ENCODE data around the gene PRG2.

Gene PRG2

DNA sequence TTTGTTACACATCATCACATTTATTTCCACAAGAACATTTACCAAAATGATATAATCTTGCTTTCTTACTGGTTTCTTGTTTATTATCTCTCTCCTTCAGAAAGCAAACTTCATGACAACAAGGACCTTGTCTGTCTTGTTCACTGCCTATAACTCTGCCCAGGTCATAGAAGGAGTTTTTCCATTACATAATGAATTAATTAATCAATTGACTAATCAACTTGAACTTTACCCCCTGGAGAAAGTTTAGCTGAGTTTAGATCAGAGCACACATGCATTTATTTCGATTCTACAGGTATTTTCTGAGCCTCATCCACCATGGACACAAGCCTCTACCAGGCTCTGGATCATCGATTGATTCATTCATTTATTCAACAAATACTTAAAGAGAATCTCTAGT, 6.3 kb upstream of the PRG2 start:
- DNase-seq (ENCODE audit: low spot score): no peak

DNA sequence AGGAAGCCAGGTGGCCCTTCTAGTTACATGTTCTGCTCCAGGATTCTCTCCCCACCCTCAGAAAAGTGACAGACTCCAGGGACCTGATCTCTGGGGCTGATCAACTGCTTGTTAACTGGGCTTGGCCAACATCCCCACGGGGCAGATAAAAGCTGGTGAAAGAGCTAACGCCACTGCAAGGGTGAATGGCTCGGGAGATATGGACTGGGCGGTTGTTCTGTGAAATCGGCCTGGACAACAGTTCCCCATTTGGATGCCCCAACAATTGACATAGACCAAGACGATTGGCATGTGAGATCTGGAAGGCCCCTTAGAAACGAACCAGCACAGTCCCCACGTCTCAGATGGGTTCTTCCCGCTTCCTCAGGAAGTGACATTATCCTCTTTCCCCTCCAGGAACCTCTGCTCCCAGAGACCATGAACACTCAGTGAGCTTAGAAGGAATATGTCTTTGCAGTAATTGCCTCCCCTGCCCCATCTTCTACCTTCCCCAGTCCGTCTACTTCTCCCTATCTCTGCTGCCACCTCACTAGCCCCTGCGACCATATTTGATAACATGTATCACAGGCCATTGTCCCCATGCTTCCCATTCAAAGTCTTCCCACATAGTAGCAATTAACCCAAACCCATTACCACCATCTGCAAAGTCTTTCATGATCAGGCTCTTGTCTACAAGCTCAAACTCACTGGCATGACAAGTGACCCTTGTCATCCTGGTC, 5.6 kb upstream of the PRG2 start:
- no peak for DNase-seq (ENCODE audit: low spot score)

DNA sequence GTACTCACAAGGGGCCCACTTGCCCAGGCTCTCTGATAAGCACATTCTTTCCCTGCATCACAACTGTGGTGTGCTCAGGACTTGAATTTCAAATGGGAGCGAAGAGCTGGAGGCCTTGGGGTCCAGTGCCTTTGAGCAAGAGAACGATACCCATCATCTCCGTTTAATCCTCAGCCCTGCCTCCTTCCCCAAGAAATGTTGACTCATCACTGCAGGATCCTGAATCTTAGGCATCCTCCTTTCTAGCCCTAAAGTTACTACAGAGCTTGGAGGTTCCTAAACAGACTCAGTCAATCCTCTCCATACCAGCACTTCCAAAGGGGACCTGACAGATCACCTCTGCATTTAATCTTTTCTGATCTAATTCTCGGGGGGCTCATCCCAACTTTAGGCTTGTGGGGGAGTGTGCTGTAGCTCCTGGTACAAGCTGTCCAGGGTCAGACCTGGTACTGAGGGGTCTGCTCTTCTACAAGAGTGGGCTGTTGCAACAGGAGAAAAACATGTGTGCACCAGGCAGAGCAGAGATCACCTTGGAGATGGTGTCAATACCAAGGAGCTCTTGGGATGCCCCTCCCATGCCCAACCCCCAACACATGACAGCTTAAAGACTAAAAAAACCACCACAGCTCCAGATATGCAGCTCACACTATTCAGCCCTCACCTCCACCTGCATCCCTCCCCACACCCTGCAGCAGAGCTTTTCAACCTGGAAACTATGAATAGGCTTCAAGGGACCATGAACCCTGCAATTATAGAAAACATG, 3.9 kb upstream of the PRG2 start:
- DNase-seq (ENCODE audit: low spot score): no peak

DNA sequence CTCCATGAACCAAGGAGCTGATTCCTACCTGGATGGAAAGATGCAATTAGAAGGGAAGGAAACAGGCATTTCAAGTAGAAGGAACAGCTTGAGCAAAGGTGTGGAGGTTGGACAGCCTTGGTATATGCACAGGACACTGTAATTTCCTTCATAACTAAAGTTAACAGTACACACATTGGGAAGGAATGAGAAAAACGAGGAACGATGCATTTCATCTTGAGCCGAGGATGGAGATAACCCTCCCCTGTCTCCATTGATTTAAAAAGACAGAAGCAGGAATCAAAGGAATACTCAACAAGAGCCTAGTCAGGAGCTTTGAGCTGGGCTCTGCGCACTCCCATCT, 2.3 kb upstream of the PRG2 start:
- no peak for DNase-seq (ENCODE audit: low spot score)

DNA sequence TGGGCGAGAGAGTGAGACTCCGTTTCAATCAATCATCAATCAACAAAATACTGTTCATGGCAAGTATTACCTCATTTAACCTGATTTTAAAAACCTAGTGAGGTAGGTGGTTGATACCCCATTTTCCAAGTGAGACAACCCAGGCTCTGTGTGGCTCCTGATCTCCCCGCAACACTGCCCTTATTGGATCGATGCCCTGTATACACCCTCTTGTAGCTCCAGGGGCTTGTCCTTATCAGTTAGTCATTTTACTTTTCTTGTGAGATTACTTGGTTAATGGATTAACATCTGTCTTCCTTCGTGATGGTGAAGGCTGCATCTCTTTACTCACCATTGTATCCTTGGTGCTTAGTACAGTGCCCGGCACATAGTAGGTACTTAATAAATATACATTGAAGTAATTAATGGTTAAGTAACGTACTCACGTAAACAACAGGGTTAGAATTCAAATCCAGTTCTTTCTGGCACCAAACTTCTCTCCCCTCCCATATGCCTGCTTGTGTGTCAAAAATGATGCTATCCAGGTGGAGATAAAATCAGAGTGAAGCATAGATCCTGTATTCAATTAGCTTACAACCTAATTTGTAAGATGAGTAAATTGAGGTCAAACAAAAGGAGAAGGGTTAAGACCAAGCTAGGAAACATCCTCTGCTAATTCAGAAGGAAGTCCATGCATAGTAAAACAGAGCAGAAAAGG, 1.8 kb upstream of the PRG2 start:
- DNase-seq (ENCODE audit: low spot score): no peak

DNA sequence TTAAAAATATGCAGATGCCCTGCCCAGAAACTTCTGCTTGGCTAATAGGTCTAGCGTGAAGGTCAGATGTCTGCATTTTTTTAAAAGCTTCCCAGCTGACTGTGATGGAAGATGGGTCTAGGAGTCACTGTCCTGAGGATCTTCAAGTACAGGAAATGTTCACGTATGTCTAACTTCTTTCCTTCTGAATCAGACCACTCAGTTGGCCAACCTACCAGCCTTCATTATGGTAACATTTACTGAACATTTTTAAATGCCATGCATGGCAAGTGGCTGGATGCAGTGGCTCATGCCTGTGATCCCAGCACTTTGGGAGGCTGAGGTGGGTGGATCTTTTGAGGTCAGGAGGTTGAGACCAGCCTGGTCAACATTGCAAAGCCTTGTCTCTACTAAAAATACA, 1.1 kb upstream of the PRG2 start:
- no peak for DNase-seq (ENCODE audit: low spot score)

DNA sequence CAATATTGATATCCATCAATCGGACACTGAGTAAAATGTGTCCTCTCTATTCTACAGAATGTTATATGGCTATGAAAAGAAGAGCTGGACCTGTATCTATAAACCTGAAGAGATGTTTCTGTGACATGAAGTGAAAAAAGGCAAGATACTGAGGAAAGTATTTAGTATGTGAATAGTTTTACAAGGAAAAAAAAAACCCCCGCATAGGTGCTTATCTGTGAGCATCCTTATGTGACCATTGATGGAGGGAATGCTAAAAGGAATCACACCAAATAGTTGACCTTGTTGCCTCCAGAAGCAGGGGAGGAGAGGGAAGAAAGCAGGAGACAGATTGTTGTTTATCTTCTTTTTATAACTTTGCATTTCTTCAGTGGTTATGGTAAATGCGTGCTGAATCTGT, 661 bp upstream of the PRG2 start:
- DNase-seq (ENCODE audit: low spot score): no peak

DNA sequence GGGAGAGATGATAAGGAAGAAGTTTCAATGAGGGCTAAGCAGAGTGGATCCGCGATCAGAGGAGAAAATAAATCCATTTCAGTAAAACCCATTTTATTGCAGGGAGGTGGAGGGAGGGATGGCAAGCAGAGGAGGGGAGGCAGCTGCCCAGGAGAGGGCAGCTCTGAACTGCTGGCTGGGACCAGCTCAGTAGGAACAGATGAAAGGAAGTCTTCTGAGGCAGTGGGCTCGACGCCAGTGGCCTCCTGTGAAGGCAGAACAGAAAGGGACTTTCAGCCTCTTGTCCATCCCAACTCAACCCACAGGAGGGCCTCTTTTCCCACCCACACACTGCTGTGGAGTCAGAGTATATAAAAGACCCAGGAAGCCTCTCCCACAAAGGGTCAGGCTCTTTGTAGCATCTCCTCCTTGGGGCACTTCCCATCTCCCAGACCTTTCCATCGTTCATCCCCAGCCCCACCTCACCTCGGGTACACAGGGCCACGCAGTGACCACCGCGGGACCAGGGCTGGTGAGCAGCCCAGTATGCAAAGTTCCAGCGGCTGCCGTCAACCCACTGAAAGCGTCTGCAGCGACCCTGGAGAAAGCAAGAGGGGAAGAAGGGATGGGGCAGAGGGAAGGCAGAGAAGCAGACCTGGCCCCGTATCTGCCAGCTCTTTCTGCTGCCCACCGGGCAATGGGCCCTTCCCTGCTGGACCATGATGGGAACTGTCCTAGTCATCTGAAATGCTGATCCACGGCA, 3.0 kb downstream of the PRG2 start:
- peak; percentile 25 for DNase-seq (ENCODE audit: low spot score)

DNA sequence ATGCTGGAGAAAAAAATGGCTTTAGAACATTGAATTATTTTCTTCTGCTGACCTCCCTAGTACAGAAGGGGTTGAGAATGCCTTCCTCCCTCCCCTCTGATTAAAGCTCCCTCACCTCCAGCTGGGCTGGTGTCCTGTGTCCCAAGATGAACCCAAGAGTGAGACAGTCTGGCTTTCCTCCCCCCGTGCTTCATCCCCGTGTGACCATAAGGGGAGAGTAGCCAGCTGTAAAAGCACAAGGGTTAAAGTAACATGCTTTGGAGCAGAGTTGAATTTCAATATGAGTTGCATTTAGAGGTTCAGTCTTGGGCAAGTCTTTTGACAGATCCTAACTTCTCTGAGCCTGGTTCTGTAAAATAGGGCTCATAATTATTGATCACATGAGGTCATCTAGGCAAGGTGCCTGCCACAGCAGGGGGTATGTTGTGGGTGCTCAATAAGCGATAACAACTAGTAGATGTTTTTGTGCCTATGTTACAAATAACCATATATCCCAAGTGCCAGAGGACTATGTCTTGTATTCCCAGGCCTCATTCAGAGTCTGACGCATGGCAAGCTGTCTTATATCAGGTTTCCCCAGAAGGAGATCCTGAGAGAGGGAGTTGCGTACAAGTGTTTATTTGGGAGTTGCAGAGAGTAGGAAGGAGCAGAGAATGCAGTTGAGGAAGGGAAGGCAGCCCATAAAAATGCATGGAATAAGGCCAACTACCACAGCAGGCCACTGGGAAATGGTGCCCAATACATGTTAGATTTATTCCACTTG, 4.1 kb downstream of the PRG2 start:
- DNase-seq (ENCODE audit: low spot score): no peak

DNA sequence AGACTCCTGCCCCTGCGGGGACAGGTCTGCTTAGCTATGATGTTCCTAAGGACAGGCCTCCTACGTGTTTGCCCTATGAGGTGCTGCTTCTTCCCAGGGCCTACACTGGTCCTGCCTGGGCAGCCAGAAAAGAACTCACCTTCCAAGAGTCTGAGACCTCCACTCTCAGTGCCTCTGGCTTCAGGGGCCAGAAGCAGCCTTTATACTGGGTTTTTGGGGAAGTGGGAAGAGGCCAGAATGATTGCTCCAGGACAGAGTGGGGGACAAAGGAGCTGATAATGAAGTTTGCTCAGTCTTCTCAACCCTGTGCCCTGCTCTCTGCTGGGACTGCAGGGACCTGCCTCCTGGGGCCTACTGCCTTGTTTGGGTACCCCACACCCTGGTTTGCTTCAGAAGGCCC, 9.5 kb downstream of the PRG2 start, which contains the start of gene PRG3:
TSS of gene PRG3 (minus strand) at position 176 of the 400 bp plus-strand sequence. CDS start 442 bp downstream, outside the sequence.
- no peak for DNase-seq (ENCODE audit: low spot score)

DNA sequence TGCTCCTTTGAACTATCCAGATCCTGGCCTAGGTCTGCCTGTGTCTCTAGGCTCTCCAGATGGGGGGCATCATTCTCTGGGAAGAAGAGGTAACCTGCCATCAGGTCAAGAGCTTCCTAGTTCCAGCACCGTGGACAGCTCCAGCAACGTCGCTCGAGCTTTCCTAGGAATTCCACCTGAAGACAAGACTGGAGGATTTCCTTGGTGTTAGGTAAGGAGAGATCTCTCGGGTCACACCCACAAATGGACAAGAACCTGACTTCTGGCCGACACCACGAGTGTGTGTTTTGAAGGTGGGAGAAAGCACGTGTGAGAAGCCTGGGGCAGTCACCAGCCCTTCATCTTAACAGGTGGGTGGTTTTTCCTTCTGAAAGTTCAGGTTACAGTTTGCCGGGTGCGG, 10.7 kb downstream of the PRG2 start:
- DNase-seq (ENCODE audit: low spot score): no peak

DNA sequence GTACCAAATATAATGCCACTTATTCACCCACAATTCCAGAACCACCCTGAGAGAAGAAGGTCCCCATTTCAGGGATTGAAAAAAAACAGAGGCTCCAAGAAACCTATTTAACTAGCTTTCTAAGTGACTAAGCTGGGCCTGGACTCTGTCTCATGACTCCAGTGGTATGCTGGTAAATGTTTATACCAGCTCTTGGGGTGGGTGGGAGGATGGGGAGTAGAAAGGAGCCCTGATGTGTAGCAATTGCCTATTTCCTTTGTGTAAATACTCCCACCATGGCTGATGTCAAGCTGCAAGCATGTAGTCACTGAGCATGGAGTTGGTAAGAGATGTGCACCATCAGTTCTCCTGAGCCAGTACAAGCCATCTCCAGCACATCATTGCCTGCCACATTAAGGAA, 12.3 kb downstream of the PRG2 start:
- no peak for DNase-seq (ENCODE audit: low spot score)

DNA sequence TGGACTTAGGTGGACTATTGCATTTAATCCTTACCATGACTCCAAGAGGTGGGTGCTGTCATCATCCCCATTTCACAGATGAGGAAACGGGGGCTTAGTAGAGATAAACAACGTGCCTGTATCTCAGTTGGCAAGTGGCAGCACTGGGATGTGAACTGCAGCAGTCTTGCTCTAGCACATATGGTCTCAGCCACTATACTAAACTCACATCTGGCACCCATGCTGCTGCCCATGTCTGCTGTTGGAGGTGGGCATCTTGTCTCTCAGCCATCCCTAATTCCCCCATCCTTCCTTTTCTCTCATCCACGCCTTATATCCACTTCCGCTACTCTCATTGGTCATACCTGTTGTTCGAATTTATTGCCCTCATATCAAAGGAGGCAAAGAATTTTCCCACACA, 13.3 kb downstream of the PRG2 start:
- no peak for DNase-seq (ENCODE audit: low spot score)

DNA sequence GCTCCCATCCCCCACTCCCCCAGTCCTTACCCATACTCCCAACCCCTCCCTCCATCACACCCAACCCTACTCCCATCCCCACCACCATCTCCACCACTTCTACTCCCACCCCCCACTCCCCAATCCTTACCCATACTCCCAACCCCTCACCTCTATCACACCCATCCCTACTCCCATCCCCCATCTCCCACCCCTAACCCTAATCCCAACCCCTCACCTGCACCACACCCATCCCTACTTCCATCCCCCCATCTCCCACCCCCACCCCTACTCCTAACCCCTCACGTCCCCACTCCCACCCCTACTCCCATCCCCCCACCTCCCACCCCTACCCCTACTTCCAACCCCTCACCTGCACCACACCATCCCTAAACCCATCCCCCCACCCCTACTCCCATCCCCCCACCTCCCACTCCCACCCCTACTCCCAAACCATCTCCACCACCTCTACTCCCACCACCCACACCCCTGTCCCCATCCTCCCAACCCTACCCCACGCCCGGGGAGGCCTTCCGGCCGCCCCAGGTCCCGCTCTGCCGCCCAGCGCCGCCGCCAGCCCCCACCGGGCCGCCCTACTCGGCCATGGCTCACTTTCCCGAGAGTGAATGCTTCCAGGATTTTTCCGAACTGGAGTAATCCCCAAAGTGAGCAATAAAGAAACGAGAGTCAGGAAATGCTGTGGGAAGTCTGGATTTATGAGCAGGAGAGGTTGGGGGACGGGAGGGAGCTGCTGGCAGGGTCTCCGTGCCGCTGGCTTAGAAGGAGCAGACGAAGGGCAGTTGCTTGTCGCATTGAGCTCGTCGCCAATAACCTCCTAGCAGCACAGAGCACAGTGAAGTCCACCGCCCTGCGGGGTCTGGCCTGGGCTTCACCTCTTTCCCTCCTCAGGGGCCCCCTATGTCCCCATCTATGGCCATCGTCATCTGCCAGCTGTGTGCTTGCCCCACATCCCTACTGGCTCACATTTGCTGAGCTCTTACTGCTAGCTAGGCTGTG, 14.1 kb downstream of the PRG2 start:
- no peak for DNase-seq (ENCODE audit: low spot score)

DNA sequence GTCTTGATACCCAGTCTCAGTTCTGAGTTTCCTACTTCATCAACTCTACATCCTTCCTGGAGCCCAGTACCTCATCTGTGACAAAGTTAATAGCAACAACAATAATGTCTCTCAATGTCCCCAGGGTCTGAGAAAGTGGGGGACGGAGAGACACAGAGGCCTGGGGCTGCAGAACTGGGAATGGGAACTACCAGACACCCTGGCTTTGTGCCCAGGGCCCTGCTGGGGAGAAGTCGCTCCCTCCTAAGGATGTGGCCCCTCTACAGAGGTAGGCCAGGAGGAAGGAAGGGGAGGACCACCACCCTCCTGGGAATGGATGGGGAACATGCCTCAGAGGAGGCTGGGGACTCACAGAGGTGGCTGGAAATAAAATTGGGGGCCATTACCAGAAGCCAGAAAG, 15.0 kb downstream of the PRG2 start:
- DNase-seq (ENCODE audit: low spot score): no peak

DNA sequence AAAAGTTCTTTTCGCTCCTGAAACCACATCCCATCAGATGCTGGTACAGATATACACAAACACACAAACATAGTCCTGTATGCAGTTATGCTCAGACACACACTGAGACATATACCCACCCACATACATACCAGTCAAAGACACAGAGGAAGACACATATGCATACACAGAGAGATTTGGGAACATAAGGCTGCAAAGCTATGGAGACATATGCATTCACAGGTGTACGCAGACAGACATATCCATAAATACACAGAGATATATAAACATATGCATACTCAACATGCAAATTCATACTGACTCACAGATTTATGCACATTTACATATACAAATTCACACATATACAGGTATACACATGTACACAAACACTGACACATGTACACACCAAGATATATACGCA, 15.5 kb downstream of the PRG2 start:
- DNase-seq (ENCODE audit: low spot score): no peak

DNA sequence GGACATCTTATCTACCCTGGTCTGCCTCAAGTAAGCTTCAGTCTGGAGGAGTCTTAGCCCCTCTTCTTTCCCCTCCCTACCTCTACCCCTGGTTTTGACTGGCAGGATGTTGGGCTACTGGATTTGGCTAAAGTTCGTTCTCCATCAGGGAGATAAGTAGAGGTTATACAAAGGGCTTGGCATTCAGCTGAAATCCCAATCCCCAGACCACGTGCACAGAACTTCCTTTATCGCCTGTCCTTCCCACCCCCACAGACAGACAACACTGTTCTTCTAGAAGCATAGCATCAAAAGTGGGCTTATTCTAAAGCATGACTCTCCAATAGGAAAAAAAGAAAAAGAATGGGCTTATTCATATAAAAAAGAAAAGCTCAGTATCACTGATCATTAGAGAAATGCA, 17.3 kb downstream of the PRG2 start:
- no peak for DNase-seq (ENCODE audit: low spot score)

DNA sequence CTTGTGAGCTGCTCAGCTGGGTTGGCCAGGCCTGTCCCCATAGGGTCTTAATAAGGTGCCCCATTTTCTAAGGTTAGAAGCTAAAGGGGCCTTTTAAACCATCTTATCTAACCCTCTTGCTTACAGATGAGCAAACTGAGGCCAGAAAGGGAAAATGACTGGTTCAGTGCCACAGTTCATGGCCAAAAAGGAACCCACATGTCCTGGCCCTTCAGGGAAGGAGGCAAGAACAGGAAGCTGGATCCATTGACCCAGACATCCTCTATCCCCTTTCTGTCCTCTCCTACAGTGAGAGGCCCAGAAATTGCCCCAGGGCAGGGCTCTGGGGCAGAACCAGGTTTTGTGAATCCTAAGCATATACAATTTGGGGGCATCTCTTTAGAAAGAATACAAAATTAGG, 19.5 kb downstream of the PRG2 start:
- DNase-seq (ENCODE audit: low spot score): no peak

DNA sequence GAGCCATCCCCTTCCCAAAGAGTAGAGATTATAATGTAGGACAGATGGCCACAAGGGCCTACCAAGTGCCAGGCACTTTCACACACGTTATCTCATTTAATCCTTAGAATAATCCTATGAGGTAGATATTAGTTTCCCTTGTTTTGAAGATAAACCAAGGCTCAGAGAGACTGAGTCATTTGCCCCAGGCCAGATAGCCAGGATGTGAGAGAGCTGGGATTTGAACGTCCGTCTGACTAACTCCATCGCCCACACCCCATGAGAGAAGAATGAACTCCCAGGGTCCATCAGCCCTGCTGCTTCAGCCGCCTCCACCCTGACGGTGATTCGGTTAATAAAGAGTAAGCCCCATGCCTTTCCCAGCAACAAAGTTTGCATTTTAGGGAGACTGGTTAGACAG, 20.2 kb downstream of the PRG2 start:
- no peak for DNase-seq (ENCODE audit: low spot score)

DNA sequence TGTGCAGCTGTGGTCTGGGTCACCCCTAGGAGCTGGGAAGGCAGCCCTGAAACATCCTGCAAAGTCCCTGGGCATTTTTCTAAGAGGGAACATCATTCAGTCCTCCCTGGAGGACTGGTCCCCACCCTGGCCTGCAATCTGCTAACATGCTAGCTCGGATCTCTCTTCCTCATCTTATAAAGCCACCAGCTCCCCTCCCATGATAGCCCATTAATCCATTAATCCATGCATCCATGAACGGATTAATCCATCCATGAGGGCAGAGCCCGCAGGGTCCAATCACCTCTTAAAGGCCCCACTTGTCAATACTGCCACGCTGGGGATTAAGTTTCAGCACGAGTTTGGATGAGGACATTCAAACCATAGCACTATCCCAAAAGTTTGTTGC, 21.6 kb downstream of the PRG2 start:
- DNase-seq (ENCODE audit: low spot score): no peak

All from putamen (tissue), 1 donor.